Forelimb muscle (tissue), 1 donor: Measurements from ENCODE around the gene NOTCH1. TPM values are rescaled to one million over a fixed set of nuclear protein-coding genes. Genes with fewer than 3 reads are reported as not detected.

Experiments
- DNase-seq: peaks from one replicate; pipeline ENCODE4 v3.0.0-alpha.2; 2013; ENCODE audit warnings: low read depth
- polyA plus RNA-seq: library from polyadenylated mRNA; unstranded; fragments of 120-200 nt; gene quantifications from one replicate; pipeline ENCODE4 v1.2.1, GENCODE V29; 2013; ENCODE audit not compliant: insufficient read length

Gene NOTCH1
- polyA plus RNA-seq, 1 donor = 24.8 TPM

- no peak for DNase-seq
These were observed 80.2 kb downstream of the NOTCH1 start for GRCh38 chr9:136465500-136466154.

GRCh38 chr9:136464241-136464640 is 81.6 kb downstream of the NOTCH1 start:
- no peak for DNase-seq

DNA sequence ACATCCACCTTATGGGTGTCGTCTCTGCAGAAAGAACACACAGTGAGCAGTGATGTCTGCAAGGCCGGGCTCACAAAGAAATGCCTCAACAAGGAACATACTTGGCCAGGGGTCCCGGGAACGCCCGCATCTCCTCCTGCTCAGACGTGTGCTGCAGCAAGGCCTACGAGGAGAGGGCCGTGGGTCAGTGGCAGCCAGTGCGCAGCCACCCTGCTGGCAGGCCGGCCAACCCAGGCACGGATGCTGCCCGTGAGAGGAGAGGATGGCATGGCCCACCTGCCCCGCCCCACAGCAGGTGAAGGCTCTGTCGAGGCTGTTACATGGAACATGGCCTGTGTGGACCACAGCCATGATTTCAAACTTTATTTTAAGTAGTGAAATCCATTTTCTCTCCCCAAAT is 82.3 kb downstream of the NOTCH1 start:
- DNase-seq = no peak

DNA sequence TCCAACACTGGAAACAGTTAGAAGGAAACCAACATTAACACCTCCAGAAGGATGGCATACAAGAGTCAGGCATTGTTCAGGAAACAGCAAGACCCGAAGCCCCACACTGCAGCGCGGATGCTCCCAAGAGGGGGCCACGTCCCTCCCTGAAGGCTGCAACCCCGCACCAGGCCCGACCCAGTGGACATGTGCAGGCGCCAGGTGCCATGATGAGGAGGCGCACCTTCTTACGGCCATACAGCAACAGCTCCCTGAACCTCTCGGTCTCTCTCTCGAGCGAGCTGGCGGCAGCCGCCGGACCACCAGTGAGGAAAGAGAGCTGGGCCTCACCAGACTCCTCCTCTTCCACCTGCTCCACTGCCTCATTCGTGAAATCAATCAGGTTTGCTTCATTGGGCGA is 83.2 kb downstream of the NOTCH1 start:
- DNase-seq = no peak

DNA sequence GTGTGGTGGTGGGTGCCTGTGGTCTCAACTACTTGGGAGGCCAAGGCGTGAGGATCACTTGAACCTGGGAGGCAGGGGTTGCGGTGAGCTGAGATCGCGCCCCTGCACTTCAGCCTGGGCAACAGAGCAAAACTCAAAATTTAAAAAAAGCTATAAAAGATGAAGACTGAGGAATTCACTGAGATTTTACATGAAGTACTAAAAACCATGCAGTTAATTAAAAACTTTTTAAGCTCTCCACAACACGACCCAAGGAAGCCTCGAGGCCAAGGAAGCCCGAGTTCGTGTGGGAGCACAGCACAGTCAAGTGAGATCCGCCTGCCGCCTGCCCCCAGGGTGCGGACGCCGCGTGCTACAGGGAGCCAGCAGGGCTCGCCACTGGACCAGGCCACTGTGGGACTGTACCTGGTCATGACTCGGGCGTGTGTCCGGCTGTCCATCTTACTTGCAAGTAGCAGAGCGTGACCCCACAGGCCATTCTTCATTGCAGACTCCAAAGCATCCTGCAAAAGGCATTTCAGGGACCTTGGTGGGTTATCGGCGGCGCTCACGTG is 85.0 kb downstream of the NOTCH1 start:
- no peak for DNase-seq

DNA sequence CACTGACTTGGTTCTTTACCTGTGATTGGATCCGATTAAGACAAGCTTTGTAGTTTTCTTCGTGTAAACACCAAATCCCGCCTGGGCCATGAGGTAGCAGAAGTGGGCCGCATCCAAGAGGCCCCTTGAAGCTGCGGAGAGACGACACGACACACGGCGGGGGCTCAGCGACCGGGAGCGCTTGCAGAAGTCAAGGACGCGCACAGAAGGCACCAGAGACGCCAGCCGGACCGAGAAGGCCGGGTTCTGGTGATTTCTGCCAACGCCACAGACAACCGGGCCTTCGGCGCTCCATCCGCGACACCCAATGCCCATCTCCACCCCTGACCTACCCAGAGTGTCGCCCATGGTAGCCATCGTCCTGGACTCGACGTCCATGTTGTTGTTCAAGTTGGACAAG is 86.4 kb downstream of the NOTCH1 start:
- DNase-seq = no peak

- DNase-seq = no peak
These were observed 88.5 kb downstream of the NOTCH1 start for GRCh38 chr9:136457326-136457725.

DNA sequence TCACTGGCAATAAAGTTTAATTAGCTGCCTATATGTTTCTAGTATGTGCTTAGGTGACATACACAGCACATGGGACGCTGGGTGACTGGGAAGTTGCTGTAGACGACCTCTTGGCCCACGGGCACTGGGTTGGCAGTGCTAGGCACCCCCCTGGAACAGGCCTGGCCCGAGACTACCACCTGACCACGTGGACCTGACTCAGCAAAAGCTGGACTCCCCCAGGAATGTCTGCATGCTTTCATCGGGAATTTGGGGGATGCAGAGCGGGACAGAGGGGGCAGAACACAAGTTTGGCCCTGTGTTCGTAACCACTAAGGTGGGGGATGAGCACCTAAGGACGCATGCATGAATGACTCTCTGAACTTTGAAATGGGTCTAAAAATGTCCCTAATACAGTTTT is 89.6 kb downstream of the NOTCH1 start:
- no peak for DNase-seq

GRCh38 chr9:136455043-136456002 is 90.5 kb downstream of the NOTCH1 start:
- DNase-seq = no peak

- DNase-seq = no peak
These were observed 91.6 kb downstream of the NOTCH1 start for GRCh38 chr9:136454026-136454796.

DNA sequence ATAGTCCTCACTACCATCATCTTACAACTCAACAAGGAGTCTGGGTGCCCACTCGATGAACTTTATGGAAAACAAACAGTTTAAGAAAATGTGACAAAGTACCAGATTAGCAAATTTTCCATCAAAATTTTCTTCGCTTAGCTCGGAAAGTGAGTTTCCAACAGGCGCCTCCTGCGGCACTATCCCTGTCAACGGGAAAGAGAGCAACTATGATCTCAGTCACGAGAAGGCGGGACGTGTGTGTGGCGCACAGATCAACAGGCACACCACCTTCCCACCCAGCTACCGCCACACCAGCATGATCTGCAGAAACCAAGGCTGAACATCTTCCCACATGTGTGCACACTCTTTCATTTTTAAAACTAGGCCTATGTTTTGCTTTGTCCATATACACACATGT is 92.5 kb downstream of the NOTCH1 start:
- DNase-seq = no peak

- DNase-seq = no peak
These were observed 94.5 kb downstream of the NOTCH1 start for GRCh38 chr9:136451221-136451877.

- no peak for DNase-seq
These were observed 97.2 kb downstream of the NOTCH1 start for GRCh38 chr9:136448655-136449054.

- no peak for DNase-seq
These were observed 98.6 kb downstream of the NOTCH1 start for GRCh38 chr9:136447173-136447778.

DNA sequence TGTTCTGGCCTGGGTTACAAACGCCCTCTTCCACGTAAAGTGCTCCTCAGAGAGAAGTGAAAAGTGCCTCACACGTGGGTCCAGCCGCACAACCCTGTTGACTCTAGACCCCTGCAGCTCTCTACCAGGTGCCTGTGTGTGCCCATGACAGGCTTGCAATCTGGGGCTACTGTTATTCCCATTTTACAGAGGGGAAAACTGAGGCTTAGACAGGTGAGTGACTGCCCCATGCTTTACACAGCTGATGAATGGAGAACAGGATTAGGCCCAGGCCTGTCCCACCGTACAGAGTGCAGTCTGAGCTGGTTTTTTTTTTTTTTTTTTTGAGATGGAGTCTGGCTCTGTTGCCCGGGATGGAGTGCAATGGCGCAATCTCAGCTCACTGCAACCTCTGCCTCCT is 100.0 kb downstream of the NOTCH1 start:
- no peak for DNase-seq

Other genes starting within 250 kb of the NOTCH1 start
- gene CCDC187, start 242.0 kb downstream of the NOTCH1 start, polyA plus RNA-seq = 0.06 TPM
- 26.0 TPM for gene GPSM1, start 218.5 kb downstream of the NOTCH1 start, polyA plus RNA-seq
- 7.4 TPM for gene DNLZ, start 182.3 kb downstream of the NOTCH1 start, polyA plus RNA-seq
- 0.82 TPM for gene CARD9, start 172.4 kb downstream of the NOTCH1 start, polyA plus RNA-seq
- gene SNAPC4, start 145.9 kb downstream of the NOTCH1 start, polyA plus RNA-seq = 5.4 TPM
- gene ENTR1, start 135.4 kb downstream of the NOTCH1 start, polyA plus RNA-seq = 29.3 TPM
- 35.3 TPM for gene PMPCA, start 135.4 kb downstream of the NOTCH1 start, polyA plus RNA-seq
- gene INPP5E, start 106.2 kb downstream of the NOTCH1 start, polyA plus RNA-seq = 10.9 TPM
- gene SEC16A, start 63.0 kb downstream of the NOTCH1 start, polyA plus RNA-seq = 30.9 TPM
- 59.9 TPM for gene EGFL7, start 116.9 kb upstream of the NOTCH1 start, polyA plus RNA-seq
- 11.6 TPM for gene AGPAT2, start 141.4 kb upstream of the NOTCH1 start, polyA plus RNA-seq
- 18.2 TPM for gene DIPK1B, start 166.5 kb upstream of the NOTCH1 start, polyA plus RNA-seq
- 20.2 TPM for gene LCN10, start 196.9 kb upstream of the NOTCH1 start, polyA plus RNA-seq
- 0.18 TPM for gene LCN6, start 202.5 kb upstream of the NOTCH1 start, polyA plus RNA-seq
- gene LCN8, start 212.2 kb upstream of the NOTCH1 start, polyA plus RNA-seq = 3.9 TPM
- gene LCN15, start 218.5 kb upstream of the NOTCH1 start, polyA plus RNA-seq = 0.49 TPM
- gene TMEM141, start 245.3 kb upstream of the NOTCH1 start, polyA plus RNA-seq = 34.8 TPM